ENCODE data around the gene SEMA3C.

GRCh38 chr7:80708123-80708522 lies 210.7 kb downstream of the SEMA3C start:
- no peak for TF ChIP-seq CTCF (IDR thresholded peaks at IDR 0.05)
- TF ChIP-seq POLR2A (IDR thresholded peaks at IDR 0.05), result no peak
